Cardiac septum (tissue), 1 donor: ENCODE measurements around the gene WIZ. TPM values are rescaled to one million over a fixed set of nuclear protein-coding genes. Genes with fewer than 3 reads are reported as not detected.

Experiments
- microRNA-seq: library from miRNA; unstranded; fragments of <30 nt; microRNA quantifications from one replicate; pipeline ENCODE4 v1.2.0, GENCODE V29; 2020
- total RNA-seq: library from RNA; stranded (reverse); fragmentation: NEBNext Ultra II Directional; extraction: Animal tissue kit (Norgen Biotek cat#: 25700); gene quantifications from one replicate; pipeline ENCODE4 v1.2.1, GENCODE V29; 2021
- donor health status: DM: no; HTN: no; CAD: no.

The WIZ gene
- total RNA-seq, 1 donor from 2014 or later: 21.6 TPM

Small RNAs within 50 kb of the gene (microRNA-seq; reads per million reads assigned to microRNA genes)
- not detected for gene MIR1470

Other genes starting within 250 kb of the WIZ start
- 60.0 TPM for gene NOTCH3, start 249.0 kb downstream of the WIZ start, total RNA-seq
- 0.27 TPM for gene EPHX3, start 217.5 kb downstream of the WIZ start, total RNA-seq
- 72.3 TPM for gene BRD4, start 117.4 kb downstream of the WIZ start, total RNA-seq
- 19.2 TPM for gene AKAP8, start 70.2 kb downstream of the WIZ start, total RNA-seq
- 63.1 TPM for gene AKAP8L, start 31.0 kb downstream of the WIZ start, total RNA-seq
- 1.7 TPM for gene RASAL3, start 14.6 kb upstream of the WIZ start, total RNA-seq
- gene PGLYRP2, start 29.5 kb upstream of the WIZ start, total RNA-seq: not detected
- gene CYP4F22, start 58.6 kb upstream of the WIZ start, total RNA-seq: not detected
- not detected for gene CYP4F8, start 165.3 kb upstream of the WIZ start, total RNA-seq
- gene CYP4F3, start 190.9 kb upstream of the WIZ start, total RNA-seq: 1.00 TPM
- gene CYP4F12, start 223.1 kb upstream of the WIZ start, total RNA-seq: 1.9 TPM